SKM-1 (cell line): ENCODE results near the gene DRC7.

Experiments
- DNase-seq: peaks from one replicate; lab custom pipeline; 2025; ENCODE audit not compliant: unreplicated experiment; lab: John Stamatoyannopoulos, UW

The DRC7 gene

GRCh38 chr16:57690782-57691471 is 3.7 kb upstream of the DRC7 start:
- DNase-seq: no peak

GRCh38 chr16:57692636-57693035 is 2.0 kb upstream of the DRC7 start:
- no peak for DNase-seq

GRCh38 chr16:57693550-57693949 is 1.1 kb upstream of the DRC7 start:
- DNase-seq: no peak

DNA sequence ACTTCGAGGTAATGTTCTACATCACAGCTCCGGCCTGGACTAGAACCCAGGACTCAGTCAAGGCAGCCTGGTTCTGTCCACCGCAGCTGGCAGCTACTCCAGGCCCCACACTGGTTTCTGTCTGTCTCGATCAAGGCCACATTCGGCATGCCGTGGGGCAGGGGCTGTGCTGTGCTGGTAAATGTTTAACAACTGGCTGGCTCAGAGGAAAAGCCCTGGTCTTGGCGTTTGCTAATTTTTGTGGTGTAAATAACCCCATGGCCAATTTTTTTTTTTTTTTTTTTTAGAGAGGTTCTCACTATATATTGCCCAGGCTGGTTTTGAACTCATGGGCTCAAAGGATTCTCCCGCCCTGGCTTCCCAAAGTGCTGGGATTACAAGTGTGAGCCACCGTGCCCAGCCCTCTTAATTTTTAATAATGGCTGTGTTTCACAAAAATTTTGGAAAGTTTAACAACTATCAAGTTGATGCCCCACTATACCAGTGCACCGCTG is 328 bp upstream of the DRC7 start:
- no peak for DNase-seq

- DNase-seq: no peak
Observed at GRCh38 chr16:57695680-57696069, 1.1 kb downstream of the DRC7 start.

DNA sequence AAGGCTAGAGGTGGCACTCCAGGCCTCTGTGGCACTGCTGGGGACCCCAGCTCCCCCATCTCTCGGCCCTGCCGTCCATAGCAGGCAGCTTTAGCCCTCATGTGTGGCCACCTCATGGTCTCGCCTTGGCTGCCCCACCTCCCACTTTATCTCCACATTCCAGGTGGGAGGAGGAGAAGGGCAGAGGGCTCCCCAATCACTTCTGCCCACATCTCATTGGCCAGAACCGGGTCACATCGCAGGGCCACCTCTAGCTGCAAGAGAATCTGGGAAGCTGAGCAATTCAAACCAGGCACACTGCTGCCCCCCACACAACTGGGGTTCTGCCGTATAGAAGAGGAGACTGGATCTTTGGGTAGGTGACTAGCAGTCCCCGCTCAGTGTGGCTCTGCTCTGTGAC is 1.6 kb downstream of the DRC7 start:
- DNase-seq: no peak

DNA sequence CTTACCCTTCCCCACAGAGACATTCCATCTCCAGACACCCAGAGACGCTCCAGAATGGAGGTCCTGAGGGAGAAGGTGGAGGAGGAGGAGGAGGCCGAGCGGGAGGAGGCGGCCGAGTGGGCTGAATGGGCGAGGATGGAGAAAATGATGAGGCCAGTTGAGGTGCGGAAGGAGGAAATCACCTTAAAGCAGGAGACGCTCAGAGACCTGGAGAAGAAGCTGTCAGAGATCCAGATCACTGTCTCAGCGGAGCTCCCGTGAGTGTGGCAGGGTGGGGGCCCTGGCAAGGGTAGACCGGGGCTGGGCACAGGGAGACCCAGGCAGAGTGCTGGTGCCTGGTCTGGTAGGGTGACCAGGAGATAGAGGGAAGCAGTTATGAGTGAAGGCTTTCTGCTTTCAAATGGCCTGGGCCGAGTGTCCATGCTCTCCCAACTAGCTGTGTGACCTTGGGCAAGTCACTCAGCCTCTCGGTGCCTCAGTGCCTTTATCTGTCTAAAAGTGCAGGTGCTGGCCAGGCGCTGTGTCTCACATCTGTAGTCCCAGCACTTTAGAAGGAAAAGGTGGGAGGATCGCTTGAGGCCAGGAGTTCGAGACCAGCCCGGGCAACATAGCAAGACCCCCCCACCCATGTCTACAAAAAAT is 3.4 kb downstream of the DRC7 start:
- DNase-seq: no peak

DNA sequence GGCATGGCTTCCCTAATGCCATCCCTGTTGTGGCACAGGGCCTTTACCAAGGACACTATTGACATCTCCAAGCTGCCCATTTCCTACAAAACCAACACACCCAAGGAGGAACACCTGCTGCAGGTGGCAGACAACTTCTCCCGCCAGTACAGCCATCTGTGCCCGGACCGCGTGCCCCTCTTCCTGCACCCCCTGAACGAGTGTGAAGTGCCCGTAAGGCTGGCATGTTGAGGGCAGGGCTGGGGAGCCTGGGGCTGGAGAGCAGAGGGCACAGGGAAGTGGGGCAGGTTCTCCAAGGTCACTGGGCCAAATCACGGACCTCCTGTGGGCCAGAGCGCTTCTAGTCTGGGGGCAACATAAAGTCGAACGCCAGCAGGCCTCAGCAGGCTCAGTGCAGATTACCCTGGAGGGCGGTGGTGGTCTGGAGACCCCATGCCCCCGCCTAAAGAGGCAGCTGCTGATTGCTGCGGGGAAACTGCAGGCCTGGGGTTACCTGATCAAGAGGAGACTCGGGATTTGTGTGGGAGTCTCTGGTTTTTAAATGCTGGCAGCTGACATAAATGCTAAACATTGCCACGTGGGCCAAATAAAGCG is 4.3 kb downstream of the DRC7 start:
- DNase-seq: no peak

DNA sequence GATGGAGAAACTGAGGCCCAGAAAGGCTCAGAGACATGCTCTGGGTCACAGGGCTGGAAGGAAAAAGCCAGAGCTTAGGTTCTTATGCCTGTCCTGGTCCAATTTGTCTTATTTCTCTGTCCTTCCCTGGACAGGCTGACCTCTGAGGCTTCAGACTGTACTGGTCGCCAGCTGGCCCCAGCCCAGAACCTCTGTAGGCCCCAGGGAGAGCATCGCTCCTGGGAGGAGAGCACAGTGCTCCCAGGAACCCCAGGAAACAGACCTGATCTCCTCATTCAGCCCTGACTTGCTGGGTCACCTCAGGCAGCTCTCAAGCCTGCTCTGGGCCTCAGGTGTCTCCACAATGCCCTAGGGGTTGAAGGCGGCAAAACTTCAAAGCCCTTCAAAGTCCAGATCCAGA is 4.9 kb downstream of the DRC7 start:
- DNase-seq: no peak

- DNase-seq: no peak
Observed at GRCh38 chr16:57699899-57700298, 5.3 kb downstream of the DRC7 start.

DNA sequence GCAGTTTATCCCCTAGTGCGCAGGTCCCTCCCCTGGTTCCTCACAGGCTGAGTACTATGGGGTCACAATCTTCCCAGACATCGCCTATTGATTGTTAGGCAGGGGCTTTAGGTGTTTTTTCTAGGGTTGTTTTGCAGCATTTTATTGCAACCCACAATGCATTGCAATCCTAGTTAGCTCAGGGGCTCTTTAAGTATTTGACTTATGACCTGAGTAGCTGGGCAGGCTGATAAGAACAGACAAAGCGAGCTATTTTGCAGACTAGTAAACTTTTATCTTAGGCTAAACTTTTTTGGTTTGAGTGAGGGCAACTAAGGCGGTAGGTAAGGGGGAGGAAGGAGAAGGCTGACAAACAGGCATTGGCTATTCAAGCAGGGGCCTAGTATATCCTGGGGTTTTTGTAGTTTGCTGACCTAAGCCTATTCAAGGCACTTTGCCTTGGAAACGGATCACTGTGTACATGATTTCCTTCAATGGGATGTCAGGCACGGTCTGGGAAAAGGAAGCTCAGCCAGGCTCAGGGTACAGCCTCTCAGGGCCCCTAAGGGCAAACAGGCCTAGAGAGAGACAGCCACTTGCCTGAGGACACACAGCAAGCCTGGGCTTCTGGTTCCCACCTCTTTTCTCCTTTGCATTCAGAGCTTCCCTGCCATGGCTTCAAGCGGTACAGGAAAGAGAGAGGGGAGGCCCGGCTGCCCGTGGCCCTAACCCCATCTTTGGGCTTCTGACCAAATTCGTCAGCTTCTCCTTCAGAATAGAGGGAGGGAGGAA is 6.4 kb downstream of the DRC7 start:
- no peak for DNase-seq

- no peak for DNase-seq
Observed at GRCh38 chr16:57701759-57702371, 7.3 kb downstream of the DRC7 start.

GRCh38 chr16:57703416-57704010 is 8.9 kb downstream of the DRC7 start:
- no peak for DNase-seq

GRCh38 chr16:57704011-57704904 is 9.7 kb downstream of the DRC7 start:
- DNase-seq: no peak

DNA sequence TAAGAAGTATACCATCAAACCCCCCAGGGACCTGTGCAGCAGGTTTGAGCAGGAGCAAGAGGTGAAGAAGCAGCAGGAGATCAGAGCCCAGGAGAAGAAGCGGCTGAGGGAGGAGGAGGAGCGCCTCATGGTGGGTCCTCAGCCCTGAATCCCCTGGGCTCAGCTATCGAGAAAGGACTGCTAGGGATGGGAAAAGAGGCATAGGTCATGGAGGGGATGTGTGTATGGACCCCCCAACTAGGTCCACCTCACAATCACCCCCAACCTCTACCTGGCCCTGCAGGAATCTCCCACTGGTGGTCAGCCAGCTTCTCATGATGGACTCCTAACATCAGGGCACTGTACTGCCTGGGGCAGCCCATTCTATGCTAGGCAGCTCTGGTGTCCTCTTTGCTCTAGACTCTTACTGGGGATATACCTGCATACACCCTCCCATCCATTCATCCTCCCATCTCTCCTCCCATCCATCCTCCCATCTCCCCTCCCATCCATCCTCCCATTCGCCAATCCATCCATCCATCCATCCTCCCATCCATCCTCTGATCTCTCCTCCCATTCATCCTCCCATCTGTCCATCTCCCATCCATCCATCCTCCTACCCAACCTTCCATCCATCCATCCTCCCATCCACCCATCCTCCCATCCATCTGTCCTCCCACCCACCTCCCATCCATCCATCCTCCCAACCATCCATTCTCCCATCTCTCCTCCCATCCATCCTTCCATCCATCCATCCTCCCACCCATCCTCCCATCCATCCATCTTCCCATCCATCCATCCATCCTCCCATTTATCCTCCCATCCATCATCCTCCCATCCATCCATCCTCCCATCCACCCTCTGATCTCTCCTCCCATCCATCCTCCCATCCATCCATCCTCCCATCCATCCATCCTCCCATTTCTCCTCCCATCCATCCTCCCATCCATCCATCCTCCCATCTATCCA is 10.6 kb downstream of the DRC7 start:
- DNase-seq: no peak

GRCh38 chr16:57706717-57707116 is 12.1 kb downstream of the DRC7 start:
- DNase-seq: no peak

DNA sequence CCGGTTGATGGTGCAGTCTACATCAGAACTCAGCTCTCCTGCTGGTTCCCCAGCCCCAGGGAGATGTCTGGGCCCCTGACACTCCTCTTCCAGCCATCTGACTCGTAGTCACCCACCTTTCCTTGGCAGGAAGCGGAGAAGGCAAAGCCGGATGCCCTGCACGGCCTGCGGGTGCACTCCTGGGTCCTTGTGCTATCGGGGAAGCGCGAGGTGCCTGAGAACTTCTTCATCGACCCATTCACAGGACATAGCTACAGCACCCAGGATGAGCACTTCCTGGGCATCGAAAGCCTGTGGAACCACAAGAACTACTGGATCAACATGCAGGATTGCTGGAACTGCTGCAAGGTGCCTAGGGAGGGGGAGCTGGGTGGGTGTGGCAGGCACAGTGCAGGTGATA is 12.7 kb downstream of the DRC7 start:
- no peak for DNase-seq

GRCh38 chr16:57708168-57708567 is 13.6 kb downstream of the DRC7 start:
- DNase-seq: no peak

DNA sequence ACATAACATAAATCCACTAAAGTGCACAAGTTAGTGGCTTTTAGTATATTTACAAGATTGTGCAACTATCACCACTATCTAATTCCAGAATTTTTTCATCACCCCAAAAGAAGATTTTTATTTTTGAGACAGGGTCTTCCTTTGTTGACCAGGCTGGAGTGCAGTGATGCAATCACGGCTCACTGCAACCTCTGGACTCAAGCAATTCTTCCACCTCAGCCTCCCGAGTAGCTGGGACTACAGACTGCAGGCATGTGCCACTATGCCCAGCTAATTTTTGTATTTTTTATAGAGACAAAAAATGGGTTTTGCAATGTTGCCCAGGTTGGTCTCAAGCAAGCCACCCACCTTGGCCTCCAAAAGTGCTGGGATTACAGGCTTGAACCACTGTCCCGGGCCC is 15.1 kb downstream of the DRC7 start:
- DNase-seq: no peak
